ENCODE results near the gene HIF3A.
A peak's percentile ranks its signal among the peaks of the same experiment; 100 is the strongest.
"Not testable (repeated sequence)": the region's sequence is repeated elsewhere in the genome, so short reads cannot be mapped to it uniquely, and the experiment has no call there.

The HIF3A gene

DNA sequence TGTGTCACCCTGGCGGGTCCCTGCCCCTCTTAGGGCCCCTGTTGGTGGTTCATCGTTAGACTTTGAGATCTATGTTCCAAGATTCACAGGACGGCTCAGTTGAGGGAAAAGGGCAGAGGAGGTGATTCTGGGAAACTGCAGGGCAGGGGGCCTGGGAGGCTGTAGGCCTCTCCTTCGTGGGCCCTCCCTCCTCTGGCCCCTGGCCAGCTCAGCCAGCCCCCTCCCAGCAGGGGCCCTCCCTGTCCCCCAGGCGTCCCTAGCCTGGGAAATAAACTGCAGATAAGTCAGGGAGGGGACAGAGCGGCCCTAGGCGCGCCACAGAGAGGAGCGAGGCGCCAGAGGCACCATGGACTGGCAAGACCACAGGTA is 6.5 kb downstream of the HIF3A start:
- no peak for DNase-seq (ENCODE audit: low read depth)
- TF ChIP-seq, protein P1, sequence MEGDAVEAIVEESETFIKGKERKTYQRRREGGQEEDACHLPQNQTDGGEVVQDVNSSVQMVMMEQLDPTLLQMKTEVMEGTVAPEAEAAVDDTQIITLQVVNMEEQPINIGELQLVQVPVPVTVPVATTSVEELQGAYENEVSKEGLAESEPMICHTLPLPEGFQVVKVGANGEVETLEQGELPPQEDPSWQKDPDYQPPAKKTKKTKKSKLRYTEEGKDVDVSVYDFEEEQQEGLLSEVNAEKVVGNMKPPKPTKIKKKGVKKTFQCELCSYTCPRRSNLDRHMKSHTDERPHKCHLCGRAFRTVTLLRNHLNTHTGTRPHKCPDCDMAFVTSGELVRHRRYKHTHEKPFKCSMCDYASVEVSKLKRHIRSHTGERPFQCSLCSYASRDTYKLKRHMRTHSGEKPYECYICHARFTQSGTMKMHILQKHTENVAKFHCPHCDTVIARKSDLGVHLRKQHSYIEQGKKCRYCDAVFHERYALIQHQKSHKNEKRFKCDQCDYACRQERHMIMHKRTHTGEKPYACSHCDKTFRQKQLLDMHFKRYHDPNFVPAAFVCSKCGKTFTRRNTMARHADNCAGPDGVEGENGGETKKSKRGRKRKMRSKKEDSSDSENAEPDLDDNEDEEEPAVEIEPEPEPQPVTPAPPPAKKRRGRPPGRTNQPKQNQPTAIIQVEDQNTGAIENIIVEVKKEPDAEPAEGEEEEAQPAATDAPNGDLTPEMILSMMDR (IDR thresholded peaks at IDR 0.05; ENCODE audit: low read length, missing control alignments): no peak
- H3K4me3 ChIP-seq (replicated peaks; ENCODE audit: low read depth, low read length): no peak overlapping the region

DNA sequence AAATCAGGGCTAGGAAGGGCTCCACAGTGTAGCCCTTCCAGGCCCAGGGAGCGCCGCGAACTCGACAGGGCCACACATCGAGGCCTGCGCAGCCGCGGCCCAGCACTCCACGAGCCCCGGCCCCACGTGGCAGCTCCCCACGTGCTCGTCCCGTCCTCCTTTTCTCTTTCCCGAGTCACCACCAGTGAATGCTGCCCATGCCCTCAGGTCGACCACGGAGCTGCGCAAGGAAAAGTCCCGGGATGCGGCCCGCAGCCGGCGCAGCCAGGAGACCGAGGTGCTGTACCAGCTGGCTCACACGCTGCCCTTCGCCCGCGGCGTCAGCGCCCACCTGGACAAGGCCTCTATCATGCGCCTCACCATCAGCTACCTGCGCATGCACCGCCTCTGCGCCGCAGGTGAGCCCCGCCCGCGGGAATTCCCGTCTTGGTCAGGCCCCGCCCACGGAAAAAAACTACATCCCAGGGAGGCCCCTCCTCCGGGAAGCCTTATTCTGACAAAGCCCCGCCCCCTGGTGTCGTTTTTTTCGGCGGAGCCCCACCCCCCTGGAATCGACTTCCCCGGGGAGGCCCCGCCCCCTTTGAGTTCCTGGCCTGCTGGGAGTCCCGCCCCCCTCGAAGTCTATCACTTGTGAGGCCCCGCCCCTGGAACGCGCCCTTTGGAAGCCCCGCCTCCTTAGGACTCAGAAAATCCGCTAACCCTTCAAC is 7.0 kb downstream of the HIF3A start:
- H3K4me3 ChIP-seq (replicated peaks; ENCODE audit: low read depth, low read length): no peak overlapping the region
- DNase-seq (ENCODE audit: low read depth): peak; percentile 64
- TF ChIP-seq, protein P1 (IDR thresholded peaks at IDR 0.05; ENCODE audit: low read length, missing control alignments): no peak

DNA sequence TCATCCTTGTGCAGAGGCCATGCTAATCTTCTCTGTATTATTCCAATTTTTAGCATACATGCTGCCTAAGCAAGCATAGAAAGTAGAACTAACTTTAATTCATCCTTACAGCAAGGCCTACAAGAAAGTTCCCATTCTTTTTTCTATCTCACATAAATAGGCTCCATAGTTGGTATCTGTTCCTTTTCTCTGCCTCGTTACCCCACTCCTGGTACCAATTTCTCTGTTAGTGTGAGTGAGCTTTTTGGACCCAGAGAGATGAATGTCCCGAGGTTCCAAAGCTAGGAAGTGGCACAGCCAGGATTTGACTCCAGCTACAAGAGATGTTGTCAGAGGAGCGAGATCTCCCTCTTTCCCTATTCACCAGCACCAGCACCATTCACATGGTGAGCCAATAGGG is 9.7 kb downstream of the HIF3A start:
- TF ChIP-seq, protein P1 (IDR thresholded peaks at IDR 0.05; ENCODE audit: low read length, missing control alignments): no peak
- no peak overlapping the region for H3K4me3 ChIP-seq (replicated peaks; ENCODE audit: low read depth, low read length)

DNA sequence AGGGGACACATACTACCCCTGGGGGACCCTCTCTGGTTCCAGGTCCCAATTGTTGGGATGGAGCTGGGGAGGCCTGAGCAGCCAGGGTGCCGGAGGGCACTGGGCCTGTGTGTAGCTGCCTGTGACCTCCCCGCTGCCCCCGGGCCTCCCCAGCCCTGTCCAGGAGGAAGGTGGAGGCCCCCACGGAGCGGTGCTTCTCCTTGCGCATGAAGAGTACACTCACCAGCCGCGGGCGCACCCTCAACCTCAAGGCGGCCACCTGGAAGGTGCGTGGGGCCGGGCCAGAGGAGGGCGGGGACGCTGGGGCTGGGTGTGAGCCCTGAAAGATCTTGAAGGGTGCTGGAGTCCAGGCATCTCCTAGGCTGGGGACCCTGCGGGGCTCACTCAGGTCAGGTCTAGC is 11.7 kb downstream of the HIF3A start:
- no peak for DNase-seq (ENCODE audit: low read depth)
- H3K4me3 ChIP-seq (replicated peaks; ENCODE audit: low read depth, low read length): no peak overlapping the region
- TF ChIP-seq, protein P1 (IDR thresholded peaks at IDR 0.05; ENCODE audit: low read length, missing control alignments): no peak

More for the DNA sequence above, 9.7 kb downstream of the HIF3A start:
- DNase-seq (ENCODE audit: low read depth): no peak

GRCh38 chr19:46309056-46309455 is 12.2 kb downstream of the HIF3A start:
- no peak overlapping the region for H3K4me3 ChIP-seq (replicated peaks; ENCODE audit: low read depth, low read length)
- TF ChIP-seq, protein P1 (IDR thresholded peaks at IDR 0.05; ENCODE audit: low read length, missing control alignments): no peak
- no peak for DNase-seq (ENCODE audit: low read depth)

DNA sequence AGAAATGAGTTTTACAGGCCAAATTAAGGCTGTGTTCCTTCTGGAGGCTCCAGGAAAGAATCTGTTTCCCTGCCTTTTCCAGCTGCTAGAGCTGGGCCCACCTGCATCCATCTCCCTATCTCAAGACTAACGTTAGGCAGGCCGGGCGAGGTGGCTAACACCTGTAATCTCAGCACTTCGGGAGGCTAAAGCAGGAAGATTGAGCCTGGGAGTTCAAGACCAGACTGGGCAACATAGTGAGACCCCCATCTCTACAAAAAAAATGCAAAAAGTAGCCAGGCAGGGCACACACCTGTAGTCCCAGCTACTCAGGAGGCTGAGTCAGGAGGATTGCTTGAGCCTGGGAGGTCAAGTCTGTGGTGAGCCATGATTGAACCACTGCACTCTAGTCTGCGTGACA is 14.6 kb downstream of the HIF3A start:
- DNase-seq (ENCODE audit: low read depth): no peak
- TF ChIP-seq, protein P1 (IDR thresholded peaks at IDR 0.05; ENCODE audit: low read length, missing control alignments): no peak
- no peak overlapping the region for H3K4me3 ChIP-seq (replicated peaks; ENCODE audit: low read depth, low read length)

DNA sequence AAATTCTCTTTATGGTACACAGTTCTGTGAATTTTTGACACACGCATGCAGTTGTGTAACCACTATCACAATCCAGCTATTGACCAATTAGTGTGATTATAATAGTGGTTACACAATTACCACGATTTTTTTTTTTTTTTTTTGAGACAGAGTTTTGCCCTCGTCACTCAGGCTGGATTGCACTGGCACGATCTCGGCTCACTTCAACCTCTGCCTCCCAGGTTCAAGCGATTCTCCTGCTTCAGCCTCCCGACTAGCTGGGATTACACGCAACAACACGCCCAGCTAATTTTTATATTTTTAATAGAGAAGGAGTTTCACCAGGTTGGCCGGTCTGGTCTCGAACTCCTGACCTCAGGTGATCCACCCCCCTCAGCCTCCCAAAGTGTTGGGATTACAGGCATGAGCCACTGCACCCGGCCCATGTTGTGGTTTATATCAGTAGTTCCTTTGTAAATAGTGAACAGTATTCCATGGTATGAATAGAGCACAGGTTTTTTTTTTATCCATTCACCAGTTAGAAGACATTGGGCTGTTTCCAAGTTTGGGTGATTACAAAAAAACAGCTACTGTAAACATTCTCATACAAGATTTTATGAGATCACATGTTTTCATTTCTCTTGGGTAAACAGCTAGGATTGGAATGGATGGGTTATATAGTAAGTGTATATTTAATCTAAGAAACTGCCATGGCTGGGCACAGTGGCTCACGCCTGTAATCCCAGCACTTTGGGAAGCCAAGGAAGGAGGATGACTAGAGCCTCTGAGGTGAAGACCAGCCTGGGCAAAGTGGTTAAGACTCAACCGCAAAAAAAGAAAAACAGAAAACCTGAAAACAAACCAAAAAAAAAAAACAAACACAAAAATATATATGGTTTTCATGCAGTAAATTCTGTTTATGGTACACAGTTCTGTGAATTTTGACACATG is 17.0 kb downstream of the HIF3A start:
- not testable (repeated sequence) for DNase-seq (ENCODE audit: low read depth); H3K4me3 ChIP-seq (replicated peaks; ENCODE audit: low read depth, low read length)
